Lower lobe of right lung (tissue), 2 donors: Measurements from ENCODE around the gene NPY5R. TPM values are rescaled to one million over a fixed set of nuclear protein-coding genes. Genes with fewer than 3 reads are reported as not detected.

Source experiments
- ATAC-seq, 2 donors: fragments of 200-7000 bp; cut with Tn5 transposase; one replicate each; pipeline ENCODE4 v1.9.1; 2020 to 2022; ENCODE audit warnings: mild to moderate bottlenecking in 2 of 2, moderate library complexity in 2 of 2
- DNase-seq: peaks from one replicate; pipeline ENCODE4 v3.0.0-alpha.2; 2020
- H3K27ac ChIP-seq: fragments of 200-600 bp; one replicate; pipeline ENCODE4 v1.8.0; 2022
- H3K27me3 ChIP-seq: fragments of 200-600 bp; one replicate; pipeline ENCODE4 v1.8.0; 2022; ENCODE audit warnings: low read depth
- H3K36me3 ChIP-seq: fragments of 200-600 bp; one replicate; pipeline ENCODE4 v1.8.0; 2022; ENCODE audit warnings: mild to moderate bottlenecking
- H3K4me1 ChIP-seq: fragments of 200-600 bp; one replicate; pipeline ENCODE4 v1.8.0; 2022
- H3K4me3 ChIP-seq: fragments of 200-600 bp; one replicate; pipeline ENCODE4 v1.8.0; 2022; ENCODE audit warnings: mild to moderate bottlenecking
- H3K9me3 ChIP-seq: fragments of 200-600 bp; one replicate; pipeline ENCODE4 v1.8.0; 2022
- CTCF ChIP-seq: fragments of 200-600 bp; IDR thresholded peaks from one replicate; pipeline ENCODE4 v1.8.0; 2022; ENCODE audit warnings: antibody characterized with exemption, mild to moderate bottlenecking
- intact Hi-C: fragments of 100-400 bp; cut with DNase I; formaldehyde crosslinking; loops from one replicate; pipeline ENCODE4 v1.11.0; 2022
- total RNA-seq: library from RNA; stranded (reverse); fragmentation: NEBNext Ultra II Directional; extraction: Animal tissue kit (Norgen Biotek cat#: 25700); gene quantifications from one replicate; pipeline ENCODE4 v1.2.1, GENCODE V29; 2021
- donor health status: DM: no; HTN: yes; CAD: no; lungs with severe emphysema.

Gene NPY5R
- total RNA-seq, 1 donor from 2014 or later = not detected

- ATAC-seq = peak; percentile 51 to 67
- Histone ChIP-seq H3K4me1 (peaks cover 12% of the 10 kb centered on the region), H3K9me3 (no peaks in the 10 kb centered on the region), H3K27ac (no peak overlapping the region), H3K36me3 (no peaks in the 10 kb centered on the region), H3K27me3 (peaks cover 47% of the 10 kb centered on the region), H3K4me3 (peak overlapping the region; percentile 43)
- intact Hi-C loops = no loop called here
- no peak for TF ChIP-seq CTCF
- no peak for DNase-seq
Observed at GRCh38 chr4:163344147-163345125, 744 bp downstream of the NPY5R start.

- Histone ChIP-seq H3K36me3 (no peaks in the 10 kb centered on the region), H3K27me3 (peaks cover 23% of the 10 kb centered on the region), H3K4me3 (no peak overlapping the region), H3K9me3 (no peaks in the 10 kb centered on the region), H3K27ac (no peak overlapping the region), H3K4me1 (no peaks in the 10 kb centered on the region)
- intact Hi-C loops = no loop called here
- DNase-seq (no peak), ATAC-seq (no peak)
- no peak for TF ChIP-seq CTCF
Observed at GRCh38 chr4:163350672-163351071, 7.0 kb downstream of the NPY5R start.

DNA sequence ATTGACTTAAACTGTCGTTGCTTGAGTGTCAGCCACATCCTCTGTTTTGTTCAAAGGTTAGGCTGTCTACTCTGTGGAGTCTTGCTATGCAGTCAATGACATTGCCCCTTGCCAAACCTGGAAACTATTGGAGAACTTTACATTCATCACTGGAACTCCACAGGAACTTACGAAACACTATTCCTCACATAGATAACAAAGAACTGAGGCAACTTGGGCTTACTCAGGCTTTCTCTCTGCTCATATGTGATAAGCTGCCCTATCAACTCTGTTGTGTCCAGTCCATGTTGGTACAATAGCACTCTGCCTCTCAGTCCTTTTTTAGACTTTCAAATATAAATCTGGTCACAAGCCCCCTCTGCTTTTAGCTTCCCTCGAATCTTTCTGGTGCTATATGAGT, 9.4 kb downstream of the NPY5R start:
- H3K27ac ChIP-seq = no peak overlapping the region
- no peak overlapping the region for H3K4me3 ChIP-seq
- H3K4me1 ChIP-seq = no peaks in the 10 kb centered on the region
- ATAC-seq (no peak), DNase-seq (no peak)
- intact Hi-C loops = no loop called here
- H3K27me3 ChIP-seq = peaks cover 10% of the 10 kb centered on the region
- no peak for TF ChIP-seq CTCF
- no peaks in the 10 kb centered on the region for H3K36me3 ChIP-seq
- H3K9me3 ChIP-seq = no peaks in the 10 kb centered on the region

DNA sequence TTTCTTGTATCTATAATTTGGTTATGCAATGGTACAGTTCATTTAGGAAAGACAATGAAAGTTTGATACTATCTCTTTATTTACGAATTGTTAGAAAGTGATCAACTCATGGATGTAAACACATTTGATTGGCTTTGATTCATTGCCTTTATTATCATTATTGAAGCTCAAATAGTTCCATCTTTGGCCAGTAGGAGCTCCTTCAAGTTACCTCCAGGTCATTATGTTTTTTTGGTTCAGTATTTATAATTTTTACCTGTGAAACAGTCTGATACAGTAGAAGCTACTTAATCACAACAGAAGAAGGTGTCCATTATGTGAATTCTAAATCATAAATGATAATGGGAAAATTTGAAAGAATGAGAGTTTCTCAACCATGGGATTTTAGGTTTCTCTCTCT, 12.4 kb downstream of the NPY5R start:
- no peak overlapping the region for H3K27ac ChIP-seq
- TF ChIP-seq CTCF = no peak
- H3K4me1 ChIP-seq = no peaks in the 10 kb centered on the region
- H3K9me3 ChIP-seq = no peaks in the 10 kb centered on the region
- H3K36me3 ChIP-seq = no peaks in the 10 kb centered on the region
- intact Hi-C loops = no loop called here
- H3K27me3 ChIP-seq = no peaks in the 10 kb centered on the region
- H3K4me3 ChIP-seq = no peak overlapping the region
- ATAC-seq (no peak), DNase-seq (no peak)

- H3K9me3 ChIP-seq = no peaks in the 10 kb centered on the region
- no peaks in the 10 kb centered on the region for H3K4me1 ChIP-seq
- ATAC-seq (no peak), DNase-seq (no peak)
- no peak overlapping the region for H3K27ac ChIP-seq
- no peak overlapping the region for H3K4me3 ChIP-seq
- no peaks in the 10 kb centered on the region for H3K36me3 ChIP-seq
- no peaks in the 10 kb centered on the region for H3K27me3 ChIP-seq
- TF ChIP-seq CTCF = no peak
- intact Hi-C loops = no loop called here
Observed at GRCh38 chr4:163367651-163368050, 24.0 kb downstream of the NPY5R start.
